HG02623 (cell line): ENCODE results near the gene RARG.
"Not testable (repeated sequence)": the region's sequence is repeated elsewhere in the genome, so short reads cannot be mapped to it uniquely, and the experiment has no call there.

Source experiments
- ATAC-seq: cut with Tn5 transposase; IDR thresholded peaks from one replicate; pipeline ENCODE4 v1.9.1; 2021; ENCODE audit warnings: moderate library complexity; ENCODE audit not compliant: unreplicated experiment

The RARG gene

DNA sequence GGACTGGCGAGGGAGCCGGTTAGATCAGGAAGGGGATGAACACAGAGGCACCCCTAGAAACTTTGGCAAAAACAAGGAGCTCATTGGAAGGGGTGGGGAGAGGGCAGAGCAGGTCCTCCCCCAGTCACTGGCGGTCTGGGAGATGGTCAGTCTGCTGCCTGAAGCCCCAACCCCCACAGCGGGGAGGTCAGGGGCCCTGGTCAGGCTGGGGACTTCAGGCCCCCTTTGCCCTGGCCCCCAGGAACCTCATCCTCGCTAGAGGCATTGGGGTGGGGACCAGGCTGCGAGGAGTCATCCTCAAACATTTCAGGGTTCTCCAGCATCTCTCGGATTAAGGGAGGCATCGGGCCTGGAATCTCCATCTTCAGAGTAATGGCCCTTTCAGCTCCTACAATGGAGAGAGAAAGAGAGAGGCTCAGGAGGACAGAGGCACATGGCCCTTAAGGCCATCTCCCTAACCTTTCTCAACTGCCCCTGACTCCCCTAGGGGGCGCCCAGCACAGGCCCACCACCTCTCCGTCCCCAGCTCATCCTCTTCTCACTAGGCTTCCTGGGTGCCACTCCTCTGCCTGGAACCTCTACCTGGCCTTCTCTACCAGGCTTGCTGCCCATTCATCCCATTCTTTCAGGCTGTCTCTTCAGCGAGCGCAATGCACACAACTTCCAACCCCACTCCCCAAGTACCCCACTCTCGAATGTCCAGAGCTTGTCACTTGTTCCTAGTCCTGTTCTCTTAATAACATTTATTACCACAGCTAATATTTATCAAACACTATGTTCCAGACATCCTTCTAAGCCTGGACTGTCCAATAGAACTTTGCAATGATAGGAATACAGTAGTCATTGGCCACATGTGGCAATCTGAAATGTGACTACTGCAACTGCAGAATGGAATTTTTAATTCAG, 20.3 kb downstream of the RARG start:
- no peak for ATAC-seq

DNA sequence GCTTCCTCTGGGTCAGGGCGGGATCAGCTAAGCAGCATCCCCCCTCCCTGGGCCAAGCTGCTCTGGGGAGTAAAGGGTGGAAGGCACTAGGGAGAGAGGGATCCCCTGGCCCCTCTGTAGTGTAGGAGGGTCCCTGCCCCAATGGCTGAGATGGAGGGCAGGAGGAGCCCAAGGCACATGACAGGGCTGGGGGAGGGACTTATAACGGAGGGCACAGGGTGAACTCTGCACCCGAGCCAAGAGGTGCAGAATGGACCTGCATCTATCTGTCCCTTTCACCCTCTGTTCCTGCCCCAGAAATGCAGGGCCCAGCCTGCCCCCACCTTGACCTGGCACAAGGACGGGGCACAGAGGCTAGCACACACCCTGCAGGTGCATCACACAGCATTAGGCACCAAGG, 21.2 kb downstream of the RARG start:
- no peak for ATAC-seq

DNA sequence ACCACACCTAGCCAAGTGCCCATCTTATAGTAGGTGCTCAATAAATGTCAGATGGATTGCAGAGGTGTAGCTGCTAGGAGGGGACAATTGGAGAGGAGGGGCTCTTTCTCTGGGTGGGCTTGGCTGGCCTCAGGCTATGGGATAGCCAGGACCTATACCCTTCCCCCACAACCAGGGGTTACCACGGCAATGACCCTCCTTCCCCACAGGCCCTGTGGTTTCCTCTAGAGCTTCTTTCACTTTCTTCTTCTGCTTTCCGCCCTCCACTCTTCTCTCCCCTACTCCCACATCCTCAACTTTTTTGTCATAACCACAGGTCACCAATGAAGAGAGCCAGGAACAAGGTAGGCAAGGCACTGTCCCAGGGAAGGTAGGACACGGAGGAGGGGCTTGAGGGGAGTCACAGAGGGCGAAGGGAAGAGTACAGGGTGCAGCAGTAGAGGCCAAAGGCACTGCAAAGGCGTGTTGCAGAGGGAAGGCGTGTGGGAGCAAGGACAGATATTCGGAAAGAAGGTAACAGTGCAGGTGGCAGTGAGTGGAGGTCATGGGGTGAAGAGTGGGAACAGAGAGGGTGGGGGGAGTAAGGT, 23.0 kb downstream of the RARG start:
- peak; percentile 43 for ATAC-seq

DNA sequence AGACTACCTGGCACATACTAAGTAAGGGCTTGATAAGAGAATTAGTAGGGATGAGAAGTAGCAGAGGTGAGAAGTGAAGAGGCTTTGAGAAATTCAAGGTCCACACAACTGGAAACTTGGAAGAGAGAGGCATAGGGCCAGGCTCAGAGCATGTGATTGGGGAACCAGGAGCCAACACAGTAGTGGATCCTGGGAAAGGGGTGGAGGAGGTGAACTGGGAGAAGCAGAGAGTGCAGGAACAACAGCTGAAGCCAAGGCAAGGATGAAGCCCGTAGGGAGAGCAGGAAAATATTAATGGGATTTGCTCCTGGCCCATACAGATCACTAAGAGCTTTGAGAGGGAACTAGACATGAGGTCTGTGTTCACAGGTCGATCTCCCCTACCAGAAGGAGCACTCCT, 23.6 kb downstream of the RARG start:
- no peak for ATAC-seq

DNA sequence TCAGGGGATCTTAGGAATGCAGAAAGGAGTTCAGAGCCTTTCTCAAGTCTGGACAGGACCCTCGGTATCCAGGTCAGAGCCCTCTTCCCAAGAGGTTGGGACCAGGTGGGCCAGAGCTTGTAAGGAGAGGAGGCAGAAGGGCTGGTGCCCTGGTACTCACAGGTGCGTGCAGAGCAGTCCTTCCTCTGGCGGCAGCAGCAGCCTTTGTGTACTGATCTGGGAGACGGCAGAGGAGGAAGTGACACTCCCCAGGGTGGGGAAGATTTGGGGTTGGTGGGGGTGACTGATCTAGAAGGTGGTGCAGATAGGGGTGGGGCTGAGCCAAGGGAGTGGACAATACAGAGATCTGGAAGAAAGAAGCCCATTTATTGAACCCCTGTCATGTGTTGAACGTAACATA, 25.0 kb downstream of the RARG start, which contains the start of gene ITGB7:
Gene ITGB7 (minus strand): TSS at position 210 of the 400 bp plus-strand sequence. CDS start 6,808 bp downstream, outside the sequence.
- ATAC-seq: peak; percentile 39

DNA sequence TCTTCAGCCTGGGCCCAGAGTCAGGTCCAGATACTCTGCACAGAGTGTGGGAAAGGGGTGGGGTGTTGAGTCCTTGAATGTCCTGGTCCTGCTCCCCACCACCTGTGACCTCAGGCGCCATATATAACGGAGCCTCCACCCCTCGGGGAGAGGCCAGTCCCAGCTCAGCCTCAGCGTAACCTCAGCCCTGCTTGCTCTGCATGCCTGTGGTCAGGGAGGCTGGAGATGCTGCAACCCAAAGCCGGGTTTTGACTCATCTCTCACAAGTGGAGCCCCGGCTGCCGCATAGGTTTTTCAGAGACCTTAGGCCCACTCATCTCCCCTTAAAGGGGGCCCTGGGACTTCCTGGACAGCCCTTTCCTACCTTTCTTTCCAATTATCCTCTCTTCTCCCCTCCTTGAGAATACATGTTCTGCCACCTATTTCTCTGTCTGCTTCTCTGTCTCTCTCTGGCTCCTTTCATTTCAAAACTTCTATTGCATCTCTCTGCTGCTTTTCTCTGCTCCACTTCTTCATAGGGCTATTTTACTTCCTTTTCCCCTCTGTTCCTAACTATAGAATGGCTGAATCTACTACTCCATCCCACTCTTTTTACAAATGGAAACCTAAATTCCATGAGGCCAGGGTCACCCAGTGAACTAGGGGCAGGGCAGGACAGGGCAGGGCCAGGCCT, 26.1 kb downstream of the RARG start:
- peak; percentile 60 for ATAC-seq

DNA sequence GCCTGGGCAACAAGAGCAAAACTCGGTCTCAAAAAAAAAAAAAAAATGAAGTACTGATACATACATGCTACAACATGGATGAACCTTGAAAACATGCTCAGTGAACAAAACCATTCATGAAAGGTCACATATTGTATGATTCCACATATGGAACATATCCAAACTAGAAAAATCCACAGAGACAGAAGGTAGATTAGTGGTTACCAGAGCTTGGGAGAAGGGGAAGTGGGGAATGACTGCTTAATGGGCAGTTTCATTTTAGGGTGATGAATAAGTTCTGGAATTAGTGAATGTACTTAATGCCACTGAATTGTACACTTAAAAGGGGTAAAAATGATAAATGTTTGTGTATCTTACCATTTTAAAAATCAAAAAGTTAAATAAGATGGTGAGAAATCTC, 27.7 kb downstream of the RARG start:
- no peak for ATAC-seq

DNA sequence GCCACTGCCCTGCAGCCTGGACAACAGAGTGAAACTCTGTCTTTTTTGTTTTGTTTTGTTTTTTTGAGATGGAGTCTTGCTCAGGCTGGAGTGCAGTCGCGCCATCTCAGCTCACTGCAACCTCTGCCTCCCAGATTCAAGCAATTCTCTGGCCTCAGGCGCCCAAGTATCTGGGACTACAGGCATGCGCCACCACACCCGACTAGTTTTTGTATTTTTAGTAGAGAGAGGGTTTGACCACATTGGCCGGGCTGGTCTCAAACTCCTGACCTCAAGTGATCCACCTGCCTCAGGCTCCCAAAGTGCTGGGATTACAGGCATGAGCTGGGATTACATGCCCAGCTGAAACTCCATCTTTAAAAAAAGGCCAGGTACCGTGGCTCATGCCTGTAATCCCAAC, 29.7 kb downstream of the RARG start:
- ATAC-seq: not testable (repeated sequence)

DNA sequence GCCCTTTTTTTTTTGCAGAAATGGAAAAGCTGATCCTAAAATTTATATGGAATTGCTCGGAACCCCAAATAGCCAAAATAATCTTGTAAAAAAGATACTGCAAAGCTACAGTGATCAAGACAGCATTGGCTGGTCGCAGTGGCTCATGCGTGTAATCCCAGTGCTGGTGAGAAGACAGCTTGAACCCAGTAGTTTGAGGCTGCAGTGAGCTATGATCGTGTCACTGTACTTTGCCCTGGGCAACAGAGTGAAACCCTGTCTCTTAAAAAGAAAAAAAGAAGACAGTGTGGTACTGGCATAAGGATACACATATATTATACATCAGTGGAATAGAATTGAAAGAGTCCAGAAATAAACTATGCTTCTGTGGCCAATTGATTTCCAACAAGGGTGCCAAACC, 30.4 kb downstream of the RARG start:
- ATAC-seq: no peak

DNA sequence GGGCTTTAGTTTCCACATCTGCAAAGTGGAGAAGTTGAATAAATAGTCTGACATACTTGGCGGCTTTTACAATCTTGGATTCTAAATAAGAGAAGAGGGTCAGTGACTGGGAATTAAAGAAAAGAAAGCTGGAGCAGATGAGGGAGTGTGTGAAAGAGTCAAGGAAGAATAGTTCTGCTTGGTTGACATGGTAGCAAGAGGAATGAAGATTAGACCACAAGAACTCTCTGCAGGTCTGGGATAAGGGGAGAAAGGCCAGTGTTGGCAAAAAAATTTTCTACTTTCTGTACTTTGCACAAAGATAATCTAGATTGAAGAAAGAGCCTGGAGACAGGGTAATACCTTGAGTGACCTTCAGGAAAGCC, 30.9 kb downstream of the RARG start:
- ATAC-seq: no peak

DNA sequence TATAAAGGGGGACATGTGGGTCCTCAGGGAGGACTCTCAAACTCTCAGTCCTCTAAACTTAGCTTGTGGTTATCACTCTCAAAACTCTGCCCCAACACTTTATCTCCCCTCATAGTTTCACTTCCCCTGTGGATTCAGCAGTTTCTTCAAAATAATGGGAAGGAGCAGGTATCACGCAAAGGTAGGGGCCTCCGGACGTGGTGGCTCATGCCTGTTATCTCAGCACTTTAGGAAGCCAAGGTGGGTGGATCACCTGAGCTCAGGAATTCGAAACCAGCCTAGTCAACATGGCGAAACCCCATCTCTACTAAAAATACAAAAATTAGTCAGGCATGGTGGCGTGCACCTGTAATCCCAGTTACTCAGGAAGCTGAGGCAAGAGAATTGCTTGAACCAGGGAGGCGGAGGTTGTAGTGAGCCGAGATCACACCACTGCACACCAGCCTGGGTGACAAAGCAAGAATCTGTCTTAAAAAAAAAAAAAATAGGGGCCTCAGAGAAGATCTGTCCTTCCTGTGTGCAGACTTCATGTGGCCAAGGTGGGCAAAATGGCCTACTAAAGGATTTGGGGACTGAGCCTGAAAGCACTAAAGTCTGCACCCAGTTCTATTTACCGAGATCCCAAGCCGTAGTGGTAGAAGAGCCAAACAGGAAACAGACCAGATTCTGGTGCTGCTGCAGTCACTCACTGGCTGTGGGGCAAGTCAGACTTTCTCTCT, 31.4 kb downstream of the RARG start:
- ATAC-seq: peak; percentile 50

DNA sequence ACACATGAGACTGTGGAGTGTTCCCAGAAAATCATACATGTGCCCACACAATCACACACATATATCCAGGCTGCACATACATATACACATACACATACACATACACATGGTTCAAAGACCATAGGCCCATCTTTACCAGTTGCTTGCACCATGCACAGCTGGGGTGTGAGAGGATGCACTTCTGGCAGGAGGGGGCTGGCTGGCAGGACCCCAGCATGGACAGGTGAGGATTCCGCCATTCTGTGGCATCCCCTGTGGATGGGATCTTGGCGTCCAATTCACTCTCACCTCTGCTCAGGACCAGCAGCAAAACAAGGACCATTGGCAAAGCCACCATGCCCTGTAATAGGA, 31.9 kb downstream of the RARG start:
- peak; percentile 22 for ATAC-seq

DNA sequence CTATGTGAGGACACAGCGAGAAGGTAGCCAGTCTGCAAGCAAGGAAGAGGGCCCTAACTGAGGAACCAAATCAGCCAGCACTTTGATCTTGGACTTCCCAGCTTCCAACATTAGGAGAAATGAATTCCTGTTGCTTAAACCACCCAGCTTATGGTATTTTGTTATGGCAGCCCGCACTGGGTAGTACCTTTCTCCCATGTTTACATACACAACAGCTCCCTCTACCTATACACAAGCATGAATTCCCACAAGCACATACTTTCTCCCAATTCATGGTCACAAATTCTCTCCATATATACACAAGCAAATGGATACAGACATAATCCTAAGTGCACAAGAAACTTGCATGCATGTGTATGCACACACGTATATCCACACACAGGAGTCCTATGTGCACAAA, 32.3 kb downstream of the RARG start:
- no peak for ATAC-seq

DNA sequence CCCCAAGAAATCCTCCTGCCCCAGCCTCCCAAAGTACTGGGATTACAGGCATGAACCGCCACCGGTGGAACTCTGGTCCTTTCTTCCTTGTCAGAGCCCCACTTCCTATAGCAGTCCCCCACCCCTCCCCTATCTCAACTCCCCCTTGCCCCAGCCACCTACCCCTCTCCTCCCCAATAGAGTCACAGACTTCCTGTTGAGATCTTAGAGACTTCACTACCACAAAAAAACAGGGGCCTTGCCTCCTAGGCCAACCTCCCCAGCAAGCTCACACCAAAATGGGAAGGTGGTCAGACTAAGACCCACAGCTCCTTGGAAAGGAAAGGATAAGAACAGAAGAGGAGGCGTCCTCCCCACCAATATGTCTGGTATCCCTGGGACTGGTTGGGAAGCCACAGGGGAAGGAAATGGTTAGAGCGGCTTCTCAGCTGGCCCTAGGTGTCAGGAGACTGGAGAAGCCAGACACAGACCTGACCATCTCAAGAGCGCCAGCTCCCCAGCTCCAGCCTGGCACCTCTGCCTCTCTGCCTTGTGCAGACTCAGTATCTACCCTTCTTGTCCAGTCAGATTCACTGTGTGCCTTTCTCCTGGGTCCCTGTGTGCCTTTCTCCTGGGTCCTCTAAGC, 33.4 kb downstream of the RARG start:
- ATAC-seq: no peak

DNA sequence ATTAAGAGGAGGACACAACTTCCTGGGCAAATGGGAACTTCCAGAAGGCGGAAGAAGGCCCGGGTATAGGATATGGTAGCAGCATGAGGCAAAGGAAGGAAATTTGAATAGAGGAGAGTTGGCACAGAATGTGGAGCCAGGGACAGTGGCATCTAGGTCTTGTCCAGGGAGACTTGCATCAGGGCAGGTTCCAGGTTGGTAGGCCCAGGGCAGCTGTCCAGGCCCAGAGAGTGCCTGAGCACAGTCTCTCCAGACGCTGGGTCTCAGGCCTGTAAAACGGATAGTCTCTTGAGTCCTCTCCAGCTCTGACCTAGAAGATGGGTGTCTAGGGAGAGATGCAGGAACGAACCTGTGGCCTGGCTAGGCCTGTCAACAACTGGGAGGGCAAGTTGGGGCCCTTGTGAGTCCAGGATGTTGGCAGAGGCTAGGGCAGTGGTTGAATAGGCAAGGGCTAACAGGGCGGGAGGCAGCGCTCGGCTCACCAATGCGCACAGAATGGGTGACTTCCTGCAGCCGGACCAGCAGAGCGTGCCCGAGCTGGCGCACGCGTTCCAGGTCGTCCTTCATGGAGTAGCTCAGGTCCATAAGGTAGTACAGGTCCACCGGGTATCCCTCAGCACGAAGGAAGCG, 34.9 kb downstream of the RARG start:
- no peak for ATAC-seq

DNA sequence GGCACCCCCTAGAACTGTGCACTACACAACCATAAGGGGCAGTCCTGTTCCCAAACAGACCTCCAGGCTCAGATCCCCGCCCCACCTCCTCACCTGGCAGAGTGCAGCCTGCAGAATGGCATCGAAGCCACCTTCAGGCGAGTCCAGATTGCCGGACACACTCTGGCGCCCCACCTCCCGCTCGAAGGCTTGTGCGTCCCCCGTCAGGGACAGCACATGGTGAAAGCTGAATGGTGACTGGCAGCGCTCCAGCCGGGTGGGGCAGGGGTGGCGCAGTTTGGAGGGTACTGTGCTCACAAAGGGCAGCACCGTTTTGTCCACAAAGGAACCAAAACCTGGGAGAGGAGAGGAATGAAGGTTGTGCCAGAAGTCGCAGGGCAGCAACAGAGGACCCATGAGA, 35.5 kb downstream of the RARG start:
- ATAC-seq: no peak

DNA sequence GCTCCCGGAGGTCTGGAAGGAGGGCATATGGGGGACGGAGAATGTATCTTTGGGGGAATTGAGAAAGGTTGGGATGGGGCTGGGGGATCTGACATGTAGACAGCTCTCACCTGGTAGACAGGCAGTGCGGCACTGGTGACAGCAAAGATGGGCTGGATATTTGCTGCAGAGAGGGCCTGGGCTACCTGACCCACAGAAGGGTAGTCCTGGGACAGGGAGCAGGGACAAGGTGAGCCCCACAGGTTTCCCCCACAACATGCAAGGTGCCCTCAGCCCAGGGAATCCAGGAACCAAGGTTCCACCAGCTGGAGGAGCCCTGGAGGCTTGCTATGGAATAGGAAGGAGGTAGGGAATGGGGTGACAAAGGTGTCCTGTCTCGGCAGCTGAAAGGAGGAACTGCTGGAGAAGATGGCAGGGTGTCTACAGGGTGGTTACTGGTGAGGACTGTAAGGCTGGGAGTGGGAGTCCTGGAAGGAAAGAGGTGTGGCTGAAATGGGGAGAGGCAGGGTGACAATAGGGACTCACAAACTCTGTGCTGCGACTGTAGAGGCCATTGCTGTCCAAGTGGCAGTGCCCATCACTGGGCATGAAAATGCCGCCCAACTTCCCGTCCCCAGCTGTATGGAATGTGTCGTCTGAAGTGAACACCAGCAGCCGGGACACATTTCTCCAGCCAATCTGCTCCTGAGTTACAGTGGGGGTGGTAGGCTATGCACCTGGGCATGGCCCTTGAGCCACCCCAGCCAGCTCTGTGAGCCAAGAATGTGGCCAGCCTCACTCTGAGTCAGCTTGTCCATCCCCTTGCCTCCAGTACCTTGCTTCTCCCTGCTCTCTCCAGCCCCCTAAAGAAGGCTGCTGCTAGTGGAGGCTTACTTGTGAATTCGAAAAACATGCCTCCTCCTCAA, 36.2 kb downstream of the RARG start:
- no peak for ATAC-seq

DNA sequence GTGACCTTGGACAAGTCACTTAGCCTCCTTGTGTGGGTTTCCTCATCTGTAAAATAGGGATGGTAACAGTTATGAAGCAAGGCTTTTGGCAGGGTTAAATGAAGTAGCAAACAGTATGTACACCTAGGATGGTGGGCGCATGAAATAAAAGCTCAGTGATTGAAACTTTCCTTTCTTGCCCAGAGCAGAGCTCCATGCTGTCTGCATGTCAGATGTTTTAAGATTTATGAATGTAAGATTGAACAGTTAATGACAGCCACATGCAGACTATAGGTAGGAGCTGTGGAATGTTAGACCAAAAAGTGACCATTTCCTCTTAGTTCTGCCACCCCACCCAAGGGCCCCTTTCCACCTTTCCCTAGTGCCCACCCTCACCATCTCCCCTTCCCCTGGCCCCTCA, 37.0 kb downstream of the RARG start:
- no peak for ATAC-seq

DNA sequence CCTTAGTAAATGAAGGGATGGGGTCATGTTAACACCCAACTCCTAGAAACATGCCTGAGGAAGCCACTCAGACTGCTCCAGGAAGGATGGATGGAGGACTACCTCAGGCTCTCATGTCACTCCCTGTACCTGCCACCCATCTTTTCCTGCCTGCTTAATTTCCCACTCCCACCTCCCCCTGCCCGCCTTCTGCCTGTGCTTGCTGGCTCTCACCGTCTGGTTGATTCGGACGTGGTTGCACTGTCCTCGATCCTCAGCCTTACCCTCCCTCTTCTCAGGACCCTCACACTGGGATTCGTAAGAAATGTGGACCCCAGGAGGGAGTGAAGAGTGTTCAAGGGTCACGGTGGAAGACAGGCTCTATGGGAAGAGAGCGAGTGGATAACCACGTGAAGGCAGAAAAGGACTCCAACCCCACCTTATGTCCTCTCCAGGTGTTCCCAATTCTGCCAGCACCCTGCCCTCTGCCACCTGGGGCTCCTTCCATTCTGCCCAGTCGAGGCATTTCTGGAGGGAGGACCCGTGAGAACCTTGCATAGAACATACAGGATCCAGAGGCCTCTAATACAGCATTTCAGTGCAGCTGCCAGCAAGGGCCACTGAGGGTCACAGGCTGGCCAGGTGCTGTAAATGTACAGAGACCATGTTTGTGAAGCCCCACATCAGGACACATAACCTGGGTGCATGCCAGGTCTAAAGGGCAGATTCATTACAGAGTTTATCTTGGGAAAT, 37.9 kb downstream of the RARG start:
- ATAC-seq: no peak
